GM12878 (cell line): ENCODE results near the gene GGT5. TPM values are rescaled to one million over a fixed set of nuclear protein-coding genes. Genes with fewer than 3 reads are reported as not detected.
"Not testable (repeated sequence)": the region's sequence is repeated elsewhere in the genome, so short reads cannot be mapped to it uniquely, and the experiment has no call there.

Source experiments
- ATAC-seq: fragments of 200-7000 bp; cut with Tn5 transposase; 3 replicates; pipeline ENCODE4 v1.9.1; 2020; ENCODE audit warnings: mild to moderate bottlenecking, moderate library complexity
- BruUV-seq: library from RNA; stranded (reverse); fragments of 400-500 nt; replicated peaks from 2 replicates; lab custom pipeline; 2021; lab: Mats Ljungman, UMichigan
- CTCF ChIA-PET: fragments of 300-600 bp; sonication (Branson Sonifier 250); formaldehyde crosslinking; extraction: SDS; loops from one replicate; lab custom pipeline; 2021; ENCODE audit warnings: inconsistent platforms; lab: Yijun Ruan, JAX
- POLR2A ChIA-PET: fragments of 350-600 bp; formaldehyde crosslinking; extraction: SDS; loops from one replicate; lab custom pipeline; 2021; ENCODE audit warnings: inconsistent platforms; lab: Charles Lee
- RAD21 ChIA-PET: fragments of 300-600 bp; sonication (Branson Sonifier 250); formaldehyde crosslinking; loops from one replicate; lab custom pipeline; 2023; ENCODE audit warnings: antibody characterized with exemption; ENCODE audit not compliant: unreplicated experiment; lab: Charles Lee
- SMC1A ChIA-PET: fragments of 300-600 bp; sonication (Branson Sonifier 250); formaldehyde crosslinking; loops from one replicate; lab custom pipeline; 2023; ENCODE audit not compliant: unreplicated experiment, uncharacterized antibody; lab: Charles Lee
- DNase-seq: peaks from one replicate; pipeline ENCODE4 v3.0.0-alpha.2; 2011; ENCODE audit warnings: low read depth, low spot score
- FAIRE-seq: peaks from 3 replicates; lab custom pipeline; 2011; peaks lifted over from hg19 to GRCh38; lab: Jason Lieb, UNC
- H2AFZ ChIP-seq: 2 replicates; pipeline ENCODE4 v1.6.0; 2011; ENCODE audit warnings: low read depth, low read length, control low read depth; ENCODE audit not compliant: control insufficient read depth
- H3K27ac ChIP-seq: 2 replicates; pipeline ENCODE4 v1.5.1; 2011; ENCODE audit warnings: control low read depth; ENCODE audit not compliant: control insufficient read depth, insufficient read depth
- H3K27me3 ChIP-seq, 2 experiments: replicated peaks in 1 of 2; 2 replicates each; pipeline versions ENCODE4 v1.6.0 to v1.6.1; 2011; ENCODE audit warnings: low read length in 1 of 2; ENCODE audit not compliant: control insufficient read depth in 2 of 2, insufficient read depth in 2 of 2
- H3K36me3 ChIP-seq, 2 experiments: 2 replicates each; pipeline ENCODE4 v1.5.1; 2011; ENCODE audit warnings: low read length in 1 of 2; ENCODE audit not compliant: control insufficient read depth in 2 of 2, insufficient read depth in 2 of 2
- H3K4me1 ChIP-seq: 2 replicates; pipeline ENCODE4 v1.6.1; 2011; ENCODE audit warnings: mild to moderate bottlenecking, low read length, moderate library complexity, mixed read lengths; ENCODE audit not compliant: control insufficient read depth, insufficient read depth
- H3K4me2 ChIP-seq: 2 replicates; pipeline ENCODE4 v1.6.0; 2011; ENCODE audit warnings: control low read depth; ENCODE audit not compliant: control insufficient read depth, insufficient read depth
- H3K4me3 ChIP-seq: fragments of 200-600 bp; sonication (generic); 2 replicates; pipeline ENCODE4 v1.5.1; 2016
- H3K79me2 ChIP-seq: 2 replicates; pipeline ENCODE4 v1.6.0; 2011; ENCODE audit warnings: low read length; ENCODE audit not compliant: control insufficient read depth, insufficient read depth
- H3K9ac ChIP-seq: 2 replicates; pipeline ENCODE4 v1.8.0; 2011; ENCODE audit warnings: low read length, control low read depth, mixed read lengths; ENCODE audit not compliant: control insufficient read depth, insufficient read depth
- H3K9me3 ChIP-seq: replicated peaks from 3 replicates; pipeline ENCODE4 v1.5.1; 2011; ENCODE audit warnings: mild to moderate bottlenecking, low read length; ENCODE audit not compliant: control insufficient read depth, insufficient read depth
- H4K20me1 ChIP-seq: 2 replicates; pipeline ENCODE4 v1.6.0; 2011; ENCODE audit not compliant: control insufficient read depth, insufficient read depth
- ATF7 ChIP-seq: fragments of 450-650 bp; IDR thresholded peaks from 2 replicates; pipeline ENCODE4 v1.6.1; 2016; ENCODE audit warnings: low read depth, mild to moderate bottlenecking
- BHLHE40 ChIP-seq, 2 experiments: fragments of 450-650 bp in 1 of 2; IDR thresholded peaks; 2 replicates each; pipeline ENCODE4 v1.6.1; 2011 to 2017; ENCODE audit warnings: low read depth in 2 of 2, borderline replicate concordance in 1 of 2, improper control_type of control experiment in 1 of 2, low read length in 1 of 2, mild to moderate bottlenecking in 1 of 2
- ETV6 ChIP-seq, 2 experiments: fragments of 450-650 bp in 1 of 2; IDR thresholded peaks in 1 of 2; conservative IDR thresholded peaks in 1 of 2; 2 replicates each; pipeline ENCODE4 v1.6.1; 2014; ENCODE audit warnings: antibody characterized with exemption in 1 of 2, borderline replicate concordance in 1 of 2, low read depth in 1 of 2, mild to moderate bottlenecking in 1 of 2, moderate library complexity in 1 of 2
- JUNB ChIP-seq: IDR thresholded peaks from 2 replicates; pipeline ENCODE4 v1.6.1; 2016; ENCODE audit warnings: antibody characterized with exemption, mild to moderate bottlenecking
- NFIC ChIP-seq: IDR thresholded peaks from 2 replicates; pipeline ENCODE4 v1.6.1; 2012; ENCODE audit warnings: low read depth, mild to moderate bottlenecking, inconsistent platforms, low read length, moderate library complexity
- PAX5 ChIP-seq: IDR thresholded peaks from 2 replicates; pipeline ENCODE4 v1.6.1; 2011; ENCODE audit warnings: low read depth, low read length, borderline replicate concordance
- PBX3 ChIP-seq: IDR thresholded peaks from 2 replicates; pipeline ENCODE4 v1.6.1; 2011; ENCODE audit warnings: mild to moderate bottlenecking, low read depth, low read length, moderate library complexity; ENCODE audit not compliant: insufficient replicate concordance
- POLR2A ChIP-seq: IDR thresholded peaks from 2 replicates; pipeline ENCODE4 v1.6.1; 2011; ENCODE audit warnings: low read depth, mild to moderate bottlenecking, low read length
- POU2F2 ChIP-seq: IDR thresholded peaks from 3 replicates; pipeline ENCODE4 v1.6.1; 2011; ENCODE audit warnings: low read depth, mild to moderate bottlenecking, low read length, borderline replicate concordance
- RAD51 ChIP-seq: fragments of 450-650 bp; IDR thresholded peaks from 2 replicates; pipeline ENCODE4 v1.6.1; 2016; ENCODE audit warnings: moderate library complexity, mild to moderate bottlenecking, inconsistent platforms
- RUNX3 ChIP-seq: IDR thresholded peaks from 2 replicates; pipeline ENCODE4 v1.6.1; 2012; ENCODE audit warnings: low read length, inconsistent platforms
- SMAD5 ChIP-seq: IDR thresholded peaks from 2 replicates; pipeline ENCODE4 v1.6.1; 2016; ENCODE audit warnings: antibody characterized with exemption, low read depth
- SUPT20H ChIP-seq: IDR thresholded peaks from 2 replicates; pipeline ENCODE4 v1.6.1; 2011; ENCODE audit warnings: low read depth, mild to moderate bottlenecking, low read length, moderate library complexity, borderline replicate concordance; ENCODE audit not compliant: control insufficient read depth
- TARDBP ChIP-seq: IDR thresholded peaks from 2 replicates; pipeline ENCODE4 v1.6.1; 2016; ENCODE audit warnings: borderline replicate concordance
- WGBS: methylation state at CpG from one replicate; pipeline ENCODE4 v1.1.6; 2016; ENCODE audit warnings: low lambda C conversion rate; ENCODE audit not compliant: insufficient replicate concordance, insufficient coverage; ENCODE audit errors: missing lambda C conversion rate; 5-methylcytosine and 5-hydroxymethylcytosine counted together
- in situ Hi-C: fragments of 300-500 bp; cut with MboI; formaldehyde crosslinking; loops from 9 replicates; pipeline ENCODE4 v1.14.3; 2018; ENCODE audit warnings: mixed read lengths
- intact Hi-C: fragments of 100-400 bp; cut with micrococcal nuclease; formaldehyde crosslinking; loops from one replicate; pipeline ENCODE4 v1.14.2; 2022; ENCODE audit not compliant: unreplicated experiment
- polyA plus RNA-seq, 11 experiments: library from polyadenylated mRNA; depleted of rRNA in 4 of 11; unstranded in 6 of 11; stranded (reverse) in 5 of 11; fragments of >200 nt; fragmentation: Nextera tagmentation in 4 of 11; fragmentation: Illumina TruSeq in 1 of 11; extraction: Ambion mirVana in 4 of 11; extraction: Trizol in 1 of 11; gene quantifications; 1 replicate in 1 of 11; 2 replicates in 10 of 11; pipeline versions ENCODE4 v1.2.1 to v1.2.3, GENCODE V29; 2011 to 2016; ENCODE audit warnings: inconsistent platforms in 2 of 11, missing spikeins in 2 of 11, low read depth in 1 of 11
- total RNA-seq, 4 experiments: library from RNA; depleted of rRNA in 3 of 4; stranded (reverse); fragments of >200 nt in 3 of 4; fragmentation: Illumina TruSeq in 1 of 4; extraction: Trizol in 1 of 4; gene quantifications; 2 replicates each; pipeline versions ENCODE4 v1.2.1 to v1.2.3, GENCODE V29; 2013 to 2021

The GGT5 gene
- total and polyA plus RNA-seq, 10 of the 15 experiments (the other 5 are each of a cell fraction or from before 2014, with no cell fraction given): 0.34 TPM; not detected in 9

- CTCF ChIA-PET: interaction anchor here (0.7 to 2.9 kb wide), 4 partner anchors 16 to 249 kb away, joined by 3 to 8 read pairs (median 4); no protein-coding TSS in a partner anchor
- peak overlapping the region; percentile 94; the same call in 1 of the 2 replicates for H3K4me3 ChIP-seq
- not testable (repeated sequence) for BruUV-seq
Observed at GRCh38 chr22:24273031-24273430, 28.1 kb upstream of the GGT5 start.

GRCh38 chr22:24271386-24271854 lies 26.5 kb upstream of the GGT5 start:
- Histone ChIP-seq H3K4me1 (peaks cover 14% of the 10 kb centered on the region), H3K27ac (peak overlapping the region; percentile 78), H3K4me3 (peak overlapping the region; percentile 94), H3K36me3 (no peaks in the 10 kb centered on the region), H2AFZ (peak overlapping the region; percentile 79), H3K9ac (peak overlapping the region; percentile 78), H3K79me2 (peaks cover 51% of the 10 kb centered on the region), H3K9me3 (no peaks in the 10 kb centered on the region), H3K27me3 (no peaks in the 10 kb centered on the region), H4K20me1 (no peaks in the 10 kb centered on the region; the same call in 1 of the 2 replicates), H3K4me2 (peak overlapping the region; percentile 77)
- ATAC-seq (no peak), DNase-seq (no peak), FAIRE-seq (no peak)
- no TSS peak for BruUV-seq
- intact Hi-C loops (no loop called here), in situ Hi-C loops (no loop called here)
- ChIA-PET RAD21 (interaction anchor here (0.6 to 2.0 kb wide), 3 partner anchors 14 to 251 kb away, joined by 3 to 7 read pairs (median 3); no protein-coding TSS in a partner anchor), CTCF (interaction anchor here (2.9 kb wide), 1 partner anchor 17 kb away, joined by 8 read pairs; no protein-coding TSS in a partner anchor), SMC1A (interaction anchor here (1.0 to 4.0 kb wide), 3 partner anchors 12 to 131 kb away, joined by 3 to 21 read pairs (median 4); no protein-coding TSS in a partner anchor), POLR2A (interaction anchor here (0.6 to 1.7 kb wide), 2 partner anchors 14 to 236 kb away, joined by 3 to 6 read pairs; no protein-coding TSS in a partner anchor)
- under 1% methylated on average over 25 of the region's 25 CpGs for WGBS
- TF ChIP-seq PBX3 (no peak), POLR2A (no peak), SMAD5 (no peak), SUPT20H (no peak), ETV6 (conservative IDR thresholded peaks at IDR 0.05 in 1 of 2, IDR thresholded peaks at IDR 0.05 in 1 of 2; ENCODE audit: borderline replicate concordance in 1 of 2, low read depth in 1 of 2) (no peak), PAX5 (no peak), TARDBP (no peak), NFIC (no peak)

More at GRCh38 chr22:24273031-24273430, 28.1 kb upstream of the GGT5 start:
- H4K20me1 ChIP-seq, DNase-seq, in situ Hi-C loops, H3K36me3 ChIP-seq, H3K9me3 ChIP-seq, H3K27me3 ChIP-seq, H3K9ac ChIP-seq, intact Hi-C loops, H2AFZ ChIP-seq: not testable (repeated sequence)
- peak in 1 of 2 experiments; percentile 52; a peak in 1 of 4 replicates for TF ChIP-seq BHLHE40 (IDR thresholded peaks at IDR 0.05; ENCODE audit: borderline replicate concordance in 1 of 2, low read depth in 2 of 2, low read length in 1 of 2)
- TF ChIP-seq ATF7: peak; percentile 78
- TF ChIP-seq JUNB: peak; percentile 33; the same call in 1 of the 2 replicates
- TF ChIP-seq NFIC: 0 out of 2 replicates have a peak, but pooled peaks have one; percentile 4
- TF ChIP-seq RUNX3: 0 out of 2 replicates have a peak, but pooled peaks have one; percentile 22
- TF ChIP-seq POU2F2: 0 out of 3 replicates have a peak, but pooled peaks have one; percentile 27
- TF ChIP-seq RAD51: peak; percentile 74
- FAIRE-seq: peak; percentile 69
- peaks cover 14% of the 10 kb centered on the region for H3K4me1 ChIP-seq
- ChIA-PET RAD21 (interaction anchor here (0.6 to 2.0 kb wide), 3 partner anchors 12 to 127 kb away, joined by 3 to 7 read pairs (median 4); no protein-coding TSS in a partner anchor), POLR2A (interaction anchor here (0.7 to 1.7 kb wide), 2 partner anchors 12 to 236 kb away, joined by 3 to 6 read pairs; no protein-coding TSS in a partner anchor), SMC1A (interaction anchor here (0.6 to 4.0 kb wide), 4 partner anchors 11 to 115 kb away, joined by 3 to 21 read pairs (median 4); no protein-coding TSS in a partner anchor)
- ATAC-seq: peak; percentile 50
- H3K4me2 ChIP-seq: peak overlapping the region; percentile 77
- H3K79me2 ChIP-seq: peaks cover 54% of the 10 kb centered on the region
- peak overlapping the region; percentile 55 for H3K27ac ChIP-seq
- 0% methylated on average over 2 of the region's 2 CpGs for WGBS
